Progenitor cell of endocrine pancreas (in vitro differentiated cells): Measurements from ENCODE around the gene PACS2. TPM values are rescaled to one million over a fixed set of nuclear protein-coding genes. Genes with fewer than 3 reads are reported as not detected.
A peak's percentile ranks its signal among the peaks of the same experiment; 100 is the strongest.

Experiments
- DNase-seq: peaks from one replicate; pipeline ENCODE4 v3.0.0; 2021; ENCODE audit warnings: low spot score; ENCODE audit not compliant: unreplicated experiment
- H3K27ac Mint-ChIP-seq: 2 replicates; pipeline ENCODE4 v1.8.0; 2021; ENCODE audit warnings: mild to moderate bottlenecking, moderate library complexity, mixed read lengths
- H3K27me3 Mint-ChIP-seq: 2 replicates; pipeline ENCODE4 v1.8.0; 2021; ENCODE audit warnings: mixed read lengths
- H3K36me3 Mint-ChIP-seq: 2 replicates; pipeline ENCODE4 v1.8.0; 2022; ENCODE audit warnings: mixed read lengths; ENCODE audit not compliant: insufficient read depth
- H3K4me1 Mint-ChIP-seq: 2 replicates; pipeline ENCODE4 v1.8.0; 2021; ENCODE audit warnings: low read depth, mixed read lengths
- H3K4me3 Mint-ChIP-seq: 2 replicates; pipeline ENCODE4 v1.8.0; 2021; ENCODE audit warnings: low read depth, mild to moderate bottlenecking, moderate library complexity, mixed read lengths
- H3K9me3 Mint-ChIP-seq: 2 replicates; pipeline ENCODE4 v1.8.0; 2021; ENCODE audit warnings: low read depth, mixed read lengths
- CTCF ChIP-seq: fragments of 200-600 bp; sonication (generic); IDR thresholded peaks from one replicate; pipeline ENCODE4 v1.5.0; 2021; ENCODE audit warnings: antibody characterized with exemption, mild to moderate bottlenecking; ENCODE audit not compliant: unreplicated experiment
- total RNA-seq: library from RNA; stranded (reverse); gene quantifications from 2 replicates; pipeline ENCODE4 v1.2.1, GENCODE V29; 2021

PACS2 gene
- total RNA-seq, 1 donor from 2014 or later: 193 TPM

GRCh38 chr14:105279642-105280361, 34.7 kb upstream of the PACS2 start:
- Mint-ChIP-seq H3K27me3 (no peaks in the 10 kb centered on the region), H3K4me3 (no peak overlapping the region), H3K36me3 (peaks cover 3% of the 10 kb centered on the region), H3K27ac (no peak overlapping the region), H3K4me1 (peaks cover 12% of the 10 kb centered on the region), H3K9me3 (no peaks in the 10 kb centered on the region)
- no peak for DNase-seq
- TF ChIP-seq CTCF: no peak

GRCh38 chr14:105280525-105280924, 34.0 kb upstream of the PACS2 start:
- Mint-ChIP-seq H3K9me3 (no peaks in the 10 kb centered on the region), H3K36me3 (peaks cover 4% of the 10 kb centered on the region), H3K4me1 (peaks cover 12% of the 10 kb centered on the region), H3K27ac (no peak overlapping the region), H3K4me3 (no peak overlapping the region), H3K27me3 (no peaks in the 10 kb centered on the region)
- TF ChIP-seq CTCF: no peak
- no peak for DNase-seq

GRCh38 chr14:105281371-105282097, 33.0 kb upstream of the PACS2 start:
- TF ChIP-seq CTCF: peak; percentile 73
- Mint-ChIP-seq H3K27me3 (no peaks in the 10 kb centered on the region), H3K4me3 (no peak overlapping the region), H3K27ac (peak overlapping the region; percentile 47), H3K4me1 (peaks cover 12% of the 10 kb centered on the region), H3K36me3 (peaks cover 4% of the 10 kb centered on the region), H3K9me3 (no peaks in the 10 kb centered on the region)
- DNase-seq: no peak

- no peak overlapping the region for H3K4me3 Mint-ChIP-seq
- TF ChIP-seq CTCF: no peak
- no peaks in the 10 kb centered on the region for H3K9me3 Mint-ChIP-seq
- peaks cover 12% of the 10 kb centered on the region for H3K4me1 Mint-ChIP-seq
- H3K27me3 Mint-ChIP-seq: no peaks in the 10 kb centered on the region
- peak overlapping the region; percentile 57 for H3K27ac Mint-ChIP-seq
- peaks cover 4% of the 10 kb centered on the region for H3K36me3 Mint-ChIP-seq
- no peak for DNase-seq
Observed at GRCh38 chr14:105282098-105282725, 32.3 kb upstream of the PACS2 start.

GRCh38 chr14:105283028-105283427, 31.5 kb upstream of the PACS2 start:
- Mint-ChIP-seq H3K4me1 (peaks cover 12% of the 10 kb centered on the region), H3K36me3 (peaks cover 4% of the 10 kb centered on the region), H3K27ac (no peak overlapping the region), H3K9me3 (no peaks in the 10 kb centered on the region), H3K4me3 (no peak overlapping the region), H3K27me3 (no peaks in the 10 kb centered on the region)
- DNase-seq: no peak
- TF ChIP-seq CTCF: no peak
